Measurements from ENCODE around the gene NXPE2. TPM values are rescaled to one million over a fixed set of nuclear protein-coding genes. Genes with fewer than 3 reads are reported as not detected.

NXPE2 gene
- total and polyA plus RNA-seq, 2 donors (not counting 1 experiment from before 2014, with no cell fraction given): not detected

GRCh38 chr11:114746013-114746412 lies 67.7 kb downstream of the NXPE2 start:
- WGBS (ENCODE audit: insufficient coverage): no CpG with 5 or more reads among the region's 3 CpGs

More at GRCh38 chr11:114746013-114746412, 67.7 kb downstream of the NXPE2 start:
- Histone ChIP-seq H4K20me1 (ENCODE audit: control insufficient read depth, insufficient read depth, low read length, poor library complexity, severe bottlenecking) (no peaks in the 10 kb centered on the region), H3K9ac (ENCODE audit: low read length) (no peak overlapping the region), H3K9me3 (ENCODE audit: control extremely low read depth in 1 of 3, control insufficient read depth in 2 of 3, insufficient read depth in 1 of 3, low read length in 2 of 3) (peaks cover 0 to 8% (median 7%) of the 10 kb centered on the region in 3 donors), H3K4me3 (ENCODE audit: control extremely low read depth in 1 of 5, extremely low read depth in 1 of 5, insufficient read depth in 1 of 5, low read depth in 2 of 5, low read length in 4 of 5) (no peak overlapping the region), H2AFZ (ENCODE audit: insufficient read depth, low read depth, low read length, poor library complexity, severe bottlenecking) (no peak overlapping the region), H3K27me3 (replicated peaks in 1 of 4; ENCODE audit: control extremely low read depth in 1 of 4, control insufficient read depth in 3 of 4, insufficient read depth in 4 of 4, low read length in 3 of 4) (no peaks in the 10 kb centered on the region), H3K36me3 (replicated peaks in 1 of 2; ENCODE audit: control extremely low read depth in 1 of 2, control insufficient read depth in 1 of 2, extremely low read depth in 1 of 2, insufficient read depth in 2 of 2, low read length in 1 of 2) (no peaks in the 10 kb centered on the region), H3K4me1 (ENCODE audit: control insufficient read depth in 2 of 2, insufficient read depth in 2 of 2, low read length in 2 of 2) (no peaks in the 10 kb centered on the region), H3K4me2 (replicated peaks; ENCODE audit: low read depth, low read length, poor library complexity, severe bottlenecking) (no peak overlapping the region), H3K27ac (ENCODE audit: low read length in 2 of 2) (no peak overlapping the region), H3K79me2 (ENCODE audit: control insufficient read depth, insufficient read depth, low read length) (no peaks in the 10 kb centered on the region)
- Mint-ChIP-seq H3K9me3 (ENCODE audit: insufficient read depth) (peaks cover 6% of the 10 kb centered on the region), H3K27ac (no peak overlapping the region), H3K4me1 (no peaks in the 10 kb centered on the region), H3K4me3 (no peak overlapping the region), H3K27me3 (no peaks in the 10 kb centered on the region)
- TF ChIP-seq CTCF (IDR thresholded peaks at IDR 0.05) (no peak), EZH2 (IDR thresholded peaks at IDR 0.05; ENCODE audit: borderline replicate concordance, insufficient read depth, low read depth, low read length, poor library complexity, severe bottlenecking) (no peak)
- ChIA-PET POLR2A (no interaction called here), CTCF (no interaction called here)
- intact Hi-C loops (cut with micrococcal nuclease): no loop called here
- ATAC-seq (ENCODE audit: low read depth) (no peak), DNase-seq (no peak)

Other genes starting within 250 kb of the NXPE2 start
- gene REXO2, start 239.1 kb upstream of the NXPE2 start, total RNA-seq: 27.7 and 34.3 TPM in 2 replicates
- gene REXO2, start 239.1 kb upstream of the NXPE2 start, polyA plus RNA-seq: 37.2 and 67.8 TPM in 2 replicates
- gene NXPE1, start 118.6 kb upstream of the NXPE2 start, total RNA-seq: not detected in 2 replicates
- gene NXPE1, start 118.6 kb upstream of the NXPE2 start, polyA plus RNA-seq: not detected in 2 replicates
- gene NXPE4, start 82.7 kb upstream of the NXPE2 start, total RNA-seq: not detected in 2 replicates
- gene NXPE4, start 82.7 kb upstream of the NXPE2 start, polyA plus RNA-seq: not detected in 2 replicates